ENCODE data around the gene ACER1. TPM values are rescaled to one million over a fixed set of nuclear protein-coding genes. Genes with fewer than 3 reads are reported as not detected.
A peak's percentile ranks its signal among the peaks of the same experiment; 100 is the strongest.

ACER1 gene
- total RNA-seq, 4 donors from 2014 or later = not detected

GRCh38 chr19:6278051-6278450 is 55.4 kb downstream of the ACER1 start:
- Histone ChIP-seq H3K4me3 (peak overlapping the region in 2 of 4 donors; percentile 75 to 80), H3K27me3 (no peaks in the 10 kb centered on the region), H3K9me3 (no peaks in the 10 kb centered on the region), H3K4me1 (peaks cover 0 to 61% (median 53%) of the 10 kb centered on the region in 4 donors), H3K36me3 (no peaks in the 10 kb centered on the region), H3K27ac (peak overlapping the region in 3 of 4 donors; percentile 86 to 93 (median 89))
- no peak for DNase-seq (ENCODE audit: low spot score in 2 of 2)
- 64 to 69% methylated on average over 9 of the region's 9 CpGs for WGBS, 2 donors
- TF ChIP-seq EP300 (IDR thresholded peaks at IDR 0.05) (no peak), POLR2A (IDR thresholded peaks at IDR 0.05) (no peak)

- 44 to 49% methylated on average over 12 of the region's 12 CpGs for WGBS, 2 donors
- no peak overlapping the region for H3K4me3 ChIP-seq
- H3K9me3 ChIP-seq = no peaks in the 10 kb centered on the region
- peak; percentile 59 to 72 for DNase-seq (ENCODE audit: low spot score in 2 of 2)
- H3K27ac ChIP-seq = peak overlapping the region in 3 of 4 donors; percentile 57 to 93 (median 89)
- TF ChIP-seq POLR2A (IDR thresholded peaks at IDR 0.05) (no peak), EP300 (IDR thresholded peaks at IDR 0.05) (peak in 1 of 2 donors; percentile 31), CTCF (IDR thresholded peaks at IDR 0.05) (no peak)
- no peaks in the 10 kb centered on the region for H3K27me3 ChIP-seq
- H3K4me1 ChIP-seq = peaks cover 0 to 78% (median 68%) of the 10 kb centered on the region in 4 donors
- H3K36me3 ChIP-seq = no peaks in the 10 kb centered on the region
Measured at GRCh38 chr19:6276447-6276846, 57.0 kb downstream of the ACER1 start.

DNA sequence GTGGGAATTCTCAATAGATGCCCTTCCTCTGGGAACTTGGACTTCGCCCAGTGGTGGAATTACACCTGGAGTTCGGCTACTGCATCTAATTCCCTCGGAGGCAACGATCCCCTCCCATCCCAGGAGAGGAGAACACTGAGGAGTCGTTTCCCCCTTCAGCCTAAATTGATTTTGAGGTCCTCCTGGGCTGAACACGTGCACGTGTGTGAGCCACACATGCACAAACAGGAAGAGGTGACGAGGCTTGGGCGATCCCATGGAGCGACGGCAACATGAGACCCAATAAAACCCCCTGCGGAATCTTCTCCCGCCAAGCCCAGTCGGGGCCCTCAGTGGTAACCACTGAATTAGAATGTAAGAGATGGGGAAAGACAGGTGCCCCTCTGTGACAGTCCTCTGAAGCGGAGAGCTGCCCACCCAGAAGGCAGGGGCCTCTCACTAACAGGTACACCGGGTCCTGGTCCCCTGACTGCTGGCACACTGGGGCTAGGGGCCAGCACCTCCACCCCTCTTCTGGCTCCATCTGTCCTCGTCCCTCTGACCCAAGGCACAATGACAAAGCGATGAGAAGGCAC is 58.2 kb downstream of the ACER1 start:
- Histone ChIP-seq H3K4me3 (no peak overlapping the region), H3K27ac (peak overlapping the region; percentile 75 to 93 (median 85)), H3K27me3 (no peaks in the 10 kb centered on the region), H3K4me1 (peaks cover 0 to 89% (median 77%) of the 10 kb centered on the region in 4 donors), H3K9me3 (no peaks in the 10 kb centered on the region), H3K36me3 (peaks cover 0 to 5% (median 0%) of the 10 kb centered on the region in 3 donors)
- DNase-seq (ENCODE audit: low spot score in 2 of 2) = no peak
- WGBS, 2 donors = 77 to 81% methylated on average over 18 of the region's 18 CpGs
- TF ChIP-seq CTCF (IDR thresholded peaks at IDR 0.05) (no peak), POLR2A (IDR thresholded peaks at IDR 0.05) (no peak), EP300 (IDR thresholded peaks at IDR 0.05) (no peak)

GRCh38 chr19:6274756-6275155 is 58.7 kb downstream of the ACER1 start:
- Histone ChIP-seq H3K27ac (peak overlapping the region; percentile 75 to 93 (median 85)), H3K36me3 (peaks cover 0 to 10% (median 0%) of the 10 kb centered on the region in 3 donors), H3K27me3 (no peaks in the 10 kb centered on the region), H3K4me3 (no peak overlapping the region), H3K4me1 (peaks cover 0 to 94% (median 77%) of the 10 kb centered on the region in 4 donors), H3K9me3 (no peaks in the 10 kb centered on the region)
- 71 to 76% methylated on average over 13 to 15 of the region's 15 CpGs for WGBS, 2 donors
- TF ChIP-seq POLR2A (IDR thresholded peaks at IDR 0.05) = no peak
- TF ChIP-seq EP300 (IDR thresholded peaks at IDR 0.05) = no peak
- no peak for TF ChIP-seq CTCF (IDR thresholded peaks at IDR 0.05)
- no peak for DNase-seq (ENCODE audit: low spot score in 2 of 2)

GRCh38 chr19:6273701-6274601 is 59.5 kb downstream of the ACER1 start:
- TF ChIP-seq CTCF (IDR thresholded peaks at IDR 0.05) (peak in 1 of 5 experiments; percentile 16), EP300 (IDR thresholded peaks at IDR 0.05) (peak; percentile 64 to 97), POLR2A (IDR thresholded peaks at IDR 0.05) (no peak)
- no peaks in the 10 kb centered on the region for H3K9me3 ChIP-seq
- DNase-seq (ENCODE audit: low spot score in 2 of 2) = peak; percentile 75 to 85
- peaks cover 0 to 100% (median 77%) of the 10 kb centered on the region in 4 donors for H3K4me1 ChIP-seq
- peak overlapping the region; percentile 75 to 93 (median 85) for H3K27ac ChIP-seq
- H3K4me3 ChIP-seq = peak overlapping the region in 3 of 4 donors; percentile 16 to 34 (median 17)
- 2 to 9% methylated on average over 27 of the region's 30 CpGs for WGBS, 2 donors
- H3K36me3 ChIP-seq = peaks cover 0 to 18% (median 0%) of the 10 kb centered on the region in 3 donors
- H3K27me3 ChIP-seq = no peaks in the 10 kb centered on the region

Measured in tibial nerve (tissue), 4 donors.